ENCODE results near the gene DTNB.

DNA sequence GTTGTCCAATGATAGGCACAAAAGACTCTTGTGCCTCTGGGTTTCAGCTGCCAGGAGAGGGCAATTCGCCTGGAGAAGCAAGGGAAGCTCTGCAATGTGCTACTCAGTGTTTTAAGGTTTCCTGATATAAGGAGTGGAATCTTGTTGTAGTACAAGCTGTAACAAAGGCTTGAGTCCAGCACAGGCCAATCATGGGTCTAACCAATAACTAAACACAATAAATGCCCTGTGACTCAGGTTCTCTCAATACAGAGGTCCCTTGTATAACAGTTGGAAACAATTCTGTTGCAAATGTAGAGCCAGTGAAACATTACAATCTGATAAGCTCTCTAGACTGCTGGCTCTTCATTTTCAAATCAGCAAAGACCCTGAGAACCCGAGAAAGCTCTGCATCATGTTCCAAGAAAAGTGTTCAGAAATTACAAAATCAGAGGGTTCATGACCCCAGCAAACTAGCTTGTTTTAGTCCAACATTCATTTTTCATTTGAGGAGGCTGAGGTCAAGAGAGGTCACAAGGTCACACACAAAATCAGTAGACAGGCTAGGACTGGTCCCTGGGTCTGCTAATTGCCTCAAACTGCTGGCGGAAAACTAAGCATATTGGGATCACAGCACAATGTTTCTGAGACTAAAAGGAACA lies 272.7 kb downstream of the DTNB start:
- TF ChIP-seq CTCF (conservative IDR thresholded peaks at IDR 0.05 in 1 of 2, IDR thresholded peaks at IDR 0.05 in 1 of 2; ENCODE audit: low read depth in 1 of 2, low read length in 2 of 2) (no peak), EZH2 (IDR thresholded peaks at IDR 0.05; ENCODE audit: low read length, missing control alignments) (no peak)

Measured in fibroblast of lung (primary cell).